PC-3 (cell line): ENCODE measurements around the gene IZUMO2. TPM values are rescaled to one million over a fixed set of nuclear protein-coding genes. Genes with fewer than 3 reads are reported as not detected.

Source experiments
- ATAC-seq: fragments of 200-7000 bp; cut with Tn5 transposase; 2 replicates; pipeline ENCODE4 v1.9.1; 2020; ENCODE audit warnings: mild to moderate bottlenecking, moderate library complexity
- BruUV-seq: library from RNA; stranded (reverse); fragments of 400-500 nt; replicated peaks from 2 replicates; lab custom pipeline; 2021; lab: Mats Ljungman, UMichigan
- CTCF ChIA-PET: fragments of 300-600 bp; sonication (Branson Sonifier 250); formaldehyde crosslinking; loops from one replicate; lab custom pipeline; 2022; ENCODE audit warnings: antibody characterized with exemption; lab: Charles Lee
- POLR2A ChIA-PET: fragments of 300-600 bp; sonication (Branson Sonifier 250); formaldehyde crosslinking; loops from one replicate; lab custom pipeline; 2022; ENCODE audit warnings: antibody characterized with exemption; ENCODE audit not compliant: unreplicated experiment; lab: Charles Lee
- DNase-seq: peaks from one replicate; pipeline ENCODE4 v3.0.0-alpha.2; 2015
- H2AFZ ChIP-seq: fragments of 300-600 bp; sonication (generic); 2 replicates; pipeline ENCODE4 v1.6.0; 2016; ENCODE audit warnings: antibody characterized with exemption, low read length
- H3F3A ChIP-seq: fragments of 300-600 bp; sonication (generic); one replicate; pipeline ENCODE4 v1.6.0; 2017; ENCODE audit warnings: antibody characterized with exemption, low read length, control low read depth, mild to moderate bottlenecking; ENCODE audit not compliant: unreplicated experiment
- H3K27ac ChIP-seq: fragments of 300-600 bp; sonication (generic); 2 replicates; pipeline ENCODE4 v1.5.1; 2016; ENCODE audit warnings: mild to moderate bottlenecking, low read length
- H3K27me3 ChIP-seq: fragments of 300-600 bp; sonication (generic); 2 replicates; pipeline ENCODE4 v1.6.1; 2016; ENCODE audit warnings: low read length, mixed read lengths
- H3K36me3 ChIP-seq: fragments of 300-600 bp; sonication (generic); 2 replicates; pipeline ENCODE4 v1.6.1; 2016; ENCODE audit warnings: low read depth, mixed run types, low read length, mixed read lengths
- H3K4me1 ChIP-seq: fragments of 300-600 bp; sonication (generic); 2 replicates; pipeline ENCODE4 v1.5.1; 2016; ENCODE audit warnings: low read length; ENCODE audit not compliant: insufficient read depth
- H3K4me2 ChIP-seq: fragments of 300-600 bp; sonication (generic); 2 replicates; pipeline ENCODE4 v1.6.0; 2016; ENCODE audit warnings: low read length
- H3K4me3 ChIP-seq: fragments of 300-600 bp; sonication (generic); 2 replicates; pipeline ENCODE4 v1.5.1; 2016; ENCODE audit warnings: mild to moderate bottlenecking, low read length, mixed read lengths
- H3K79me2 ChIP-seq: fragments of 300-600 bp; sonication (generic); 2 replicates; pipeline ENCODE4 v1.6.1; 2017; ENCODE audit warnings: low read length, mixed read lengths
- H3K9ac ChIP-seq: fragments of 300-600 bp; sonication (generic); 2 replicates; pipeline ENCODE4 v1.6.0; 2016; ENCODE audit warnings: mild to moderate bottlenecking, low read length
- H3K9me2 ChIP-seq: fragments of 300-600 bp; sonication (generic); replicated peaks from 2 replicates; pipeline ENCODE4 v1.6.1; 2016; ENCODE audit warnings: mixed run types, low read length, mixed read lengths
- H3K9me3 ChIP-seq: fragments of 300-600 bp; sonication (generic); 2 replicates; pipeline ENCODE4 v1.6.1; 2016; ENCODE audit warnings: low read length, mixed read lengths
- H4K20me1 ChIP-seq: fragments of 300-600 bp; sonication (generic); 2 replicates; pipeline ENCODE4 v1.6.1; 2016; ENCODE audit warnings: low read length, mixed read lengths
- EZH2 ChIP-seq: fragments of 300-600 bp; sonication (generic); IDR thresholded peaks from one replicate; pipeline ENCODE4 v1.6.1; 2017; ENCODE audit warnings: antibody characterized with exemption, mild to moderate bottlenecking, low read length; ENCODE audit not compliant: unreplicated experiment
- EZH2phosphoT487 ChIP-seq: fragments of 300-600 bp; sonication (generic); IDR thresholded peaks from 2 replicates; pipeline ENCODE4 v1.6.1; 2018; ENCODE audit warnings: mild to moderate bottlenecking, antibody characterized with exemption, low read length, borderline replicate concordance
- intact Hi-C: fragments of 100-400 bp; cut with micrococcal nuclease; formaldehyde crosslinking; loops from 2 replicates; pipeline ENCODE4 v1.9.0; 2023
- total RNA-seq: library from RNA; depleted of rRNA; stranded (reverse); fragments of >200 nt; gene quantifications from 2 replicates; pipeline ENCODE4 v1.2.3, GENCODE V29; 2014
- TF ChIP-seq, protein P1 (sequence below): fragments of 300-600 bp; sonication (generic); conservative IDR thresholded peaks from 2 replicates; pipeline ENCODE4 v1.5.1; 2017; ENCODE audit warnings: antibody characterized with exemption, low read depth, mild to moderate bottlenecking, low read length

The IZUMO2 gene
- total RNA-seq, 1 experiment from 2014 or later = not detected

DNA sequence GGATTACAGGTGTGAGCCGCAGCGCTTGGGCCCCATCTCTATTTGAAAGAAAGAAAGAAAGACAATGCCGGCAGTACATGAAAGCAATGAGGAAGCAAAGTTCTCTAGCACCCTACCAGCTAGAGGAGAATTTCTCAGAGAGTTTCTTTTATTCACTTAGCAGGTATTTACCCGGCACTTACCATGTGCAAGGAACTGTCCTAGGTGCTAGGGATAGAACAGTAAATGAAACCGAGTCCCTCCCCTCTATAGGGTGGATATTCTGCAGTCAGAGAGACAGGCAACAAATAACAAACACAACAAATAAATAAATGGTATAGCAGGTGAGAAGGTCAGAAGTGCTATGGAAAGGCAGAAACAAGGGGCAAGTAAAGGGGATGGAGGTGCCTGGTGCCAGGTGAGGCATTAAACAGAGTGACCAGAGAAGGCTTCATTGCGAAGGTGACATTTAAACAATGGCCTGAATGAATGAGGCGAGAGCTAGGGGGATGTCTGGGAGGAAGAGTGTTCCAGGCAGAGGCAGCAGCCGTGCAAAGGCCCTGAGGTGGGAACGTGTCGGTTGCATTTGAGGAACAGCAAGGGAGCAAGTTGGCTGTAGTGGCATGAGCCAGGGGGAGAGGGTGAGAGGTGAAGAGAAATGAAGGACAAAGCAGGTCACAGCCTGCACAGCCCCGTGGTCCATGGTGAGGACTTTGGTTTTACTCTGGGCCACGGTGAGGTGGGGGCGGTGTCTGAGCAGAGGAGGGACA lies 29.6 kb upstream of the IZUMO2 start:
- DNase-seq (no peak), ATAC-seq (0 out of 2 replicates have a peak, but pooled peaks have one; percentile 24)
- Histone ChIP-seq H3K9ac (no peak overlapping the region), H3K79me2 (no peaks in the 10 kb centered on the region), H3K27ac (no peak overlapping the region), H3K9me2 (no peaks in the 10 kb centered on the region), H3K9me3 (no peaks in the 10 kb centered on the region), H4K20me1 (no peaks in the 10 kb centered on the region), H2AFZ (no peak overlapping the region), H3K27me3 (peaks cover 6% of the 10 kb centered on the region; the same call in 1 of the 2 replicates), H3K4me2 (no peak overlapping the region), H3K4me1 (no peaks in the 10 kb centered on the region), H3F3A (no peaks in the 10 kb centered on the region), H3K36me3 (no peaks in the 10 kb centered on the region), H3K4me3 (no peak overlapping the region)
- intact Hi-C loops = no loop called here
- TF ChIP-seq, protein P1, sequence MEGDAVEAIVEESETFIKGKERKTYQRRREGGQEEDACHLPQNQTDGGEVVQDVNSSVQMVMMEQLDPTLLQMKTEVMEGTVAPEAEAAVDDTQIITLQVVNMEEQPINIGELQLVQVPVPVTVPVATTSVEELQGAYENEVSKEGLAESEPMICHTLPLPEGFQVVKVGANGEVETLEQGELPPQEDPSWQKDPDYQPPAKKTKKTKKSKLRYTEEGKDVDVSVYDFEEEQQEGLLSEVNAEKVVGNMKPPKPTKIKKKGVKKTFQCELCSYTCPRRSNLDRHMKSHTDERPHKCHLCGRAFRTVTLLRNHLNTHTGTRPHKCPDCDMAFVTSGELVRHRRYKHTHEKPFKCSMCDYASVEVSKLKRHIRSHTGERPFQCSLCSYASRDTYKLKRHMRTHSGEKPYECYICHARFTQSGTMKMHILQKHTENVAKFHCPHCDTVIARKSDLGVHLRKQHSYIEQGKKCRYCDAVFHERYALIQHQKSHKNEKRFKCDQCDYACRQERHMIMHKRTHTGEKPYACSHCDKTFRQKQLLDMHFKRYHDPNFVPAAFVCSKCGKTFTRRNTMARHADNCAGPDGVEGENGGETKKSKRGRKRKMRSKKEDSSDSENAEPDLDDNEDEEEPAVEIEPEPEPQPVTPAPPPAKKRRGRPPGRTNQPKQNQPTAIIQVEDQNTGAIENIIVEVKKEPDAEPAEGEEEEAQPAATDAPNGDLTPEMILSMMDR = no peak
- TF ChIP-seq EZH2phosphoT487 (no peak), EZH2 (no peak)
- no TSS peak for BruUV-seq
- POLR2A ChIA-PET = no interaction called here
- CTCF ChIA-PET = interaction anchor here (0.6 kb wide), 1 partner anchor 532 kb away, joined by 3 read pairs; no protein-coding TSS in a partner anchor

DNA sequence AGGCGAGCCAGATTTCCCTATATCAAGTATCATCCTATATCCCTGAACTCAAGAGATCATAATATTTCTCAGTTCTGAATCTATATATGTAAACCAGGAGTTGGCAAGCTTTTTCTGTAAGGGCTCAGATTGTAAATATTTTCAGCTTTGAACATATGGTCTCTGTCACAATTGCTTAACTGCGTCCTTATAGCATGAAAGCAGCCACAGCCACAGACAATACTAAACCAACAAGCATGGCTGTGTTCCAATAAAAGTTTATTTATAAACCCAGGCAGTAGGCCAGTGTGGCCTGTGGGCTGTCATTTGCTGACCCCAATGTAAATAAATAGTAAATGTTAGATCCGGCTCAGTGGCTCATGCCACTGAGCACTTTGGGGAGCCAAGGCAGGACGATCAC lies 28.1 kb upstream of the IZUMO2 start:
- CTCF ChIA-PET = no interaction called here

More for the DNA sequence above, 28.1 kb upstream of the IZUMO2 start:
- DNase-seq (no peak), ATAC-seq (no peak)
- H4K20me1 ChIP-seq = no peaks in the 10 kb centered on the region
- no peak overlapping the region for H3K9ac ChIP-seq
- H3K79me2 ChIP-seq = no peaks in the 10 kb centered on the region
- no peak overlapping the region for H3K4me3 ChIP-seq
- intact Hi-C loops = no loop called here
- H3K27ac ChIP-seq = no peak overlapping the region
- H3K4me1 ChIP-seq = no peaks in the 10 kb centered on the region
- TF ChIP-seq EZH2phosphoT487 (no peak), EZH2 (no peak)
- TF ChIP-seq, protein P1 = no peak
- no peaks in the 10 kb centered on the region for H3F3A ChIP-seq
- H3K27me3 ChIP-seq = peaks cover 6% of the 10 kb centered on the region; the same call in 1 of the 2 replicates
- no peak overlapping the region for H3K4me2 ChIP-seq
- H3K9me2 ChIP-seq = no peaks in the 10 kb centered on the region
- no peaks in the 10 kb centered on the region for H3K36me3 ChIP-seq
- no TSS peak for BruUV-seq
- H3K9me3 ChIP-seq = no peaks in the 10 kb centered on the region
- H2AFZ ChIP-seq = no peak overlapping the region
- POLR2A ChIA-PET = no interaction called here
